ENCODE measurements around the gene GGA2. TPM values are rescaled to one million over a fixed set of nuclear protein-coding genes. Genes with fewer than 3 reads are reported as not detected.
"Not testable (repeated sequence)": the region's sequence is repeated elsewhere in the genome, so short reads cannot be mapped to it uniquely, and the experiment has no call there.

GGA2 gene
- total RNA-seq, 1 experiment from 2014 or later, result 8.8 TPM

GRCh38 chr16:23504453-23505179 is 5.7 kb downstream of the GGA2 start:
- DNase-seq (ENCODE audit: low read depth), result peak; percentile 90

GRCh38 chr16:23504076-23504452 is 6.2 kb downstream of the GGA2 start:
- DNase-seq (ENCODE audit: low read depth), result peak; percentile 24

- no peak for DNase-seq (ENCODE audit: low read depth)
These were observed 7.8 kb downstream of the GGA2 start for GRCh38 chr16:23502466-23502865.

- DNase-seq (ENCODE audit: low read depth), result no peak
These were observed 9.0 kb downstream of the GGA2 start for GRCh38 chr16:23501291-23501690.

- DNase-seq (ENCODE audit: low read depth), result no peak
These were observed 9.4 kb downstream of the GGA2 start for GRCh38 chr16:23500862-23501225.

GRCh38 chr16:23500212-23500861 is 10.0 kb downstream of the GGA2 start:
- DNase-seq (ENCODE audit: low read depth), result no peak

GRCh38 chr16:23499801-23500200 is 10.5 kb downstream of the GGA2 start:
- no peak for DNase-seq (ENCODE audit: low read depth)

GRCh38 chr16:23498863-23499262 is 11.4 kb downstream of the GGA2 start:
- DNase-seq (ENCODE audit: low read depth), result no peak

GRCh38 chr16:23497543-23497868 is 12.8 kb downstream of the GGA2 start:
- DNase-seq (ENCODE audit: low read depth), result no peak

GRCh38 chr16:23496821-23497542 is 13.3 kb downstream of the GGA2 start:
- peak; percentile 11 for DNase-seq (ENCODE audit: low read depth)

GRCh38 chr16:23495671-23496070 is 14.6 kb downstream of the GGA2 start:
- DNase-seq (ENCODE audit: low read depth), result no peak

GRCh38 chr16:23494188-23494587 is 16.1 kb downstream of the GGA2 start:
- no peak for DNase-seq (ENCODE audit: low read depth)

GRCh38 chr16:23491490-23492391 is 18.6 kb downstream of the GGA2 start:
- DNase-seq (ENCODE audit: low read depth), result no peak

GRCh38 chr16:23486480-23486879 is 23.8 kb downstream of the GGA2 start:
- no peak for DNase-seq (ENCODE audit: low read depth)

- DNase-seq (ENCODE audit: low read depth), result no peak
These were observed 24.5 kb downstream of the GGA2 start for GRCh38 chr16:23485841-23486240.

GRCh38 chr16:23485257-23485614 is 25.1 kb downstream of the GGA2 start:
- no peak for DNase-seq (ENCODE audit: low read depth)

GRCh38 chr16:23484510-23485256 is 25.6 kb downstream of the GGA2 start:
- DNase-seq (ENCODE audit: low read depth), result no peak

- DNase-seq (ENCODE audit: low read depth), result not testable (repeated sequence)
These were observed 26.8 kb downstream of the GGA2 start for GRCh38 chr16:23483492-23483891.

GRCh38 chr16:23482778-23483177 is 27.5 kb downstream of the GGA2 start:
- no peak for DNase-seq (ENCODE audit: low read depth)

GRCh38 chr16:23480257-23480656 is 30.0 kb downstream of the GGA2 start:
- no peak for DNase-seq (ENCODE audit: low read depth)

GRCh38 chr16:23479138-23479537 is 31.2 kb downstream of the GGA2 start:
- no peak for DNase-seq (ENCODE audit: low read depth)

Data from RPMI7951 (cell line).